ENCODE results near the gene LCMT2. TPM values are rescaled to one million over a fixed set of nuclear protein-coding genes. Genes with fewer than 3 reads are reported as not detected.
A peak's percentile ranks its signal among the peaks of the same experiment; 100 is the strongest.

The LCMT2 gene
- total RNA-seq, 1 donor from 2014 or later = 4.7 TPM

DNA sequence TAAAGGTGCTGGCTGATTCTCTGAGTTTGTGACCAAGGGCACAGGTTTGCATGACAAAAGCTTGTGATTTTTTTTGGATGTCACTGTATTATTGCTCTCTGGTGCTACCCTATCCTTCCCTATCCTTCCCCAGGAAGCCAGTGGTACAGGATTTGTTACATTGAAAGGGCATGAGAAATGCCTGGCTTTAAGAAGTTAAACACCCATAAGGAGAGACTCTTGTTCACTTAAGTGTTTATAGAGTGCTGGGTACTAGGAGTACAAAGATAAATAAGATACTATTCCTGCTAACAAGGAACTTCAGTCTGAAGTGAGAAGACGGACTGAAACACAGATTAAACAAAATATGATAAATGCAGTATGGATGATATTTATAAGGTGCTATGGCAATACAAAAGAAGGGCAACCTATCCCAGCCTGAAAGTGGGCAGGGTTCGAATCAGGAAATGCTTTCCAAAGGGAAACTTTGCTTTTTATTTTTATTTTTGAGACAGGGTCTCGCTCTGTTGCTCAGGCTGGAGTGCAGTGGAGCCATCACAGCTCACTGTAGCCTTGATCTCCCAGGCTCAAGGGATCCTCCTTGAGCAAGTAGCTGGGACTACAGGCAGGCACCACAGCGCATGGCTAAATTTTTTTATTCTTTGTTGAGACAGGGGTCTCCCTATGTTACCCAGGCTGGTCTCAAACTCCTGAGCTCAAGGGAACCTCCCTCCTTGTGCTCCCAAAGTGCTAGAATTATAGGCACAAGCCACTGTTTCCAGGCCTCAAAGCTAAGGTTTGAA is 11.2 kb downstream of the LCMT2 start:
- Histone ChIP-seq H3K27ac (ENCODE audit: low read depth, low read length) (no peak overlapping the region), H3K27me3 (ENCODE audit: insufficient read depth, low read length) (peaks cover 2% of the 10 kb centered on the region), H3K4me1 (ENCODE audit: insufficient read depth, low read length) (peaks cover 3% of the 10 kb centered on the region), H3K9me3 (ENCODE audit: insufficient read depth, low read depth, low read length) (peaks cover 4% of the 10 kb centered on the region), H3K9ac (ENCODE audit: low read length) (no peak overlapping the region), H4K20me1 (ENCODE audit: insufficient read depth, low read length) (no peaks in the 10 kb centered on the region), H3K4me2 (ENCODE audit: low read length) (no peak overlapping the region), H3K79me2 (ENCODE audit: insufficient read depth, low read length) (no peaks in the 10 kb centered on the region), H3K4me3 (ENCODE audit: insufficient read depth, low read depth, low read length) (no peak overlapping the region), H3K36me3 (ENCODE audit: insufficient read depth, low read length) (no peaks in the 10 kb centered on the region), H2AFZ (ENCODE audit: low read depth, low read length) (no peak overlapping the region)
- Mint-ChIP-seq H3K4me3 (ENCODE audit: unreplicated experiment) (no peak overlapping the region), H3K9me3 (ENCODE audit: unreplicated experiment) (no peaks in the 10 kb centered on the region), H3K27ac (ENCODE audit: unreplicated experiment) (no peak overlapping the region), H3K27me3 (ENCODE audit: low read depth, unreplicated experiment) (peaks cover 33% of the 10 kb centered on the region), H3K4me1 (ENCODE audit: low read depth, unreplicated experiment) (no peaks in the 10 kb centered on the region), H3K36me3 (ENCODE audit: low read depth, unreplicated experiment) (no peaks in the 10 kb centered on the region)
- TF ChIP-seq EZH2 (IDR thresholded peaks at IDR 0.05; ENCODE audit: insufficient read depth, low read length) = no peak
- TF ChIP-seq, protein P1, sequence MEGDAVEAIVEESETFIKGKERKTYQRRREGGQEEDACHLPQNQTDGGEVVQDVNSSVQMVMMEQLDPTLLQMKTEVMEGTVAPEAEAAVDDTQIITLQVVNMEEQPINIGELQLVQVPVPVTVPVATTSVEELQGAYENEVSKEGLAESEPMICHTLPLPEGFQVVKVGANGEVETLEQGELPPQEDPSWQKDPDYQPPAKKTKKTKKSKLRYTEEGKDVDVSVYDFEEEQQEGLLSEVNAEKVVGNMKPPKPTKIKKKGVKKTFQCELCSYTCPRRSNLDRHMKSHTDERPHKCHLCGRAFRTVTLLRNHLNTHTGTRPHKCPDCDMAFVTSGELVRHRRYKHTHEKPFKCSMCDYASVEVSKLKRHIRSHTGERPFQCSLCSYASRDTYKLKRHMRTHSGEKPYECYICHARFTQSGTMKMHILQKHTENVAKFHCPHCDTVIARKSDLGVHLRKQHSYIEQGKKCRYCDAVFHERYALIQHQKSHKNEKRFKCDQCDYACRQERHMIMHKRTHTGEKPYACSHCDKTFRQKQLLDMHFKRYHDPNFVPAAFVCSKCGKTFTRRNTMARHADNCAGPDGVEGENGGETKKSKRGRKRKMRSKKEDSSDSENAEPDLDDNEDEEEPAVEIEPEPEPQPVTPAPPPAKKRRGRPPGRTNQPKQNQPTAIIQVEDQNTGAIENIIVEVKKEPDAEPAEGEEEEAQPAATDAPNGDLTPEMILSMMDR (IDR thresholded peaks at IDR 0.05; ENCODE audit: insufficient read depth, low read depth, low read length) = no peak
- no peak for DNase-seq (ENCODE audit: low read depth)
- FAIRE-seq = no peak

DNA sequence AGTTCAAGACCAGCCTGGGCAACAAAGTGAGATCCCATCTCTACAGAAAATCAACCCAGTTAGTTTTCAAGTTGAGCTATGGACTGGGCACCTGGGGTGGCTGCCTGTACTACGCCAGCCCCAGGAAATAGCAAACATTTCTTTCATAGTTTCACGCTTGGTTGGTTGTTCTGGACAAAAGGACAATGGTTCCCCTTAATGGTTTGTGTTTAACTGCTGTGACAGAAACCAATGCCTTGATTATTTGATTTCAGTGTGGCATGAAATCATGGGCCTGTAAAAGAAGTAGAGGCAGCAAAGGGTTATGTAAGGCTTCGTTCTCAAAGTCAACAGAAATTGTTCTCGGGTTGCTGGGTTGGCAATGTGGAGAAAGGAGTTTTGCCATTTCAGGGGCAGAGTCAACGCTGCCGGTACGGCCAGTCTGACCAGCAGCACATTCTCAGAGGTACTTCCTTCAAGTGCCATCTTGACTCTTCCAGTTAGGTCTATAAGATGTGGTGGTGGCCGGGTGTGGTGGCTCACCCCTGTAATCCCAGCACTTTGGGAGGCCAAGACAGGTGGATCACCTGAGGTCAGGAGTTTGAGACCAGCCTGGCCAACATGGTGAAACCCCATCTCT is 12.7 kb downstream of the LCMT2 start:
- Mint-ChIP-seq H3K27me3 (ENCODE audit: low read depth, unreplicated experiment) (peaks cover 26% of the 10 kb centered on the region), H3K4me1 (ENCODE audit: low read depth, unreplicated experiment) (no peaks in the 10 kb centered on the region), H3K27ac (ENCODE audit: unreplicated experiment) (no peak overlapping the region), H3K9me3 (ENCODE audit: unreplicated experiment) (no peaks in the 10 kb centered on the region), H3K36me3 (ENCODE audit: low read depth, unreplicated experiment) (no peaks in the 10 kb centered on the region), H3K4me3 (ENCODE audit: unreplicated experiment) (no peak overlapping the region)
- peaks cover 8% of the 10 kb centered on the region for H3K27me3 ChIP-seq (ENCODE audit: insufficient read depth, low read length)
- DNase-seq (ENCODE audit: low read depth) (no peak), FAIRE-seq (no peak)
- no peaks in the 10 kb centered on the region for H4K20me1 ChIP-seq (ENCODE audit: insufficient read depth, low read length)
- no peak overlapping the region for H3K9ac ChIP-seq (ENCODE audit: low read length)
- TF ChIP-seq EZH2 (IDR thresholded peaks at IDR 0.05; ENCODE audit: insufficient read depth, low read length) = no peak
- TF ChIP-seq, protein P1 (IDR thresholded peaks at IDR 0.05; ENCODE audit: insufficient read depth, low read depth, low read length) = no peak
- peaks cover 3% of the 10 kb centered on the region for H3K4me1 ChIP-seq (ENCODE audit: insufficient read depth, low read length)
- H3K4me2 ChIP-seq (ENCODE audit: low read length) = peak overlapping the region; percentile 35
- H3K27ac ChIP-seq (ENCODE audit: low read depth, low read length) = no peak overlapping the region
- H2AFZ ChIP-seq (ENCODE audit: low read depth, low read length) = no peak overlapping the region
- H3K9me3 ChIP-seq (ENCODE audit: insufficient read depth, low read depth, low read length) = peaks cover 6% of the 10 kb centered on the region
- no peaks in the 10 kb centered on the region for H3K79me2 ChIP-seq (ENCODE audit: insufficient read depth, low read length)
- H3K4me3 ChIP-seq (ENCODE audit: insufficient read depth, low read depth, low read length) = no peak overlapping the region
- H3K36me3 ChIP-seq (ENCODE audit: insufficient read depth, low read length) = no peaks in the 10 kb centered on the region

DNA sequence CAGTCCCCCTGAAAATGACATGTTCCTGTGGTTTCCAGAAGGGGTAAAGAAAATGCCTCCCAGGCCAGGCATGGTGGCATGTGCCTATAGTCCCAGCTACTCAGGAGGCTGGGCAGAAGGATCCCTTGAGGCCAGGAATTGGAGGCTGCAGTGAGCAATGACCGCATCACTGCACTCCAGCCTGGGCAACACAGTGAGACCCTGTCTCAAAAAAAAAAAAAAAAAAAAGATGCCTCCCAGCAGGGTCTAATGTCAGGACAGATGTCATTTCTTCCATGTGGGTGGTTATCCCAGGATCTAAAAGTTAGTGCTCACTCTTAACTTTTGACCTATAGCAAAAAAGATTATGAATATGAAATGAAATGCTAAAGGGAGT is 13.4 kb downstream of the LCMT2 start:
- no peaks in the 10 kb centered on the region for H3K36me3 Mint-ChIP-seq (ENCODE audit: low read depth, unreplicated experiment)
- no peaks in the 10 kb centered on the region for H3K79me2 ChIP-seq (ENCODE audit: insufficient read depth, low read length)
- peaks cover 3% of the 10 kb centered on the region for H3K4me1 ChIP-seq (ENCODE audit: insufficient read depth, low read length)
- H3K4me1 Mint-ChIP-seq (ENCODE audit: low read depth, unreplicated experiment) = no peaks in the 10 kb centered on the region
- H3K9ac ChIP-seq (ENCODE audit: low read length) = no peak overlapping the region
- H3K9me3 Mint-ChIP-seq (ENCODE audit: unreplicated experiment) = no peaks in the 10 kb centered on the region
- no peak overlapping the region for H3K4me3 ChIP-seq (ENCODE audit: insufficient read depth, low read depth, low read length)
- no peak overlapping the region for H3K27ac Mint-ChIP-seq (ENCODE audit: unreplicated experiment)
- FAIRE-seq = no peak
- H3K9me3 ChIP-seq (ENCODE audit: insufficient read depth, low read depth, low read length) = peaks cover 6% of the 10 kb centered on the region
- H2AFZ ChIP-seq (ENCODE audit: low read depth, low read length) = no peak overlapping the region
- peaks cover 25% of the 10 kb centered on the region for H3K27me3 Mint-ChIP-seq (ENCODE audit: low read depth, unreplicated experiment)
- no peaks in the 10 kb centered on the region for H3K36me3 ChIP-seq (ENCODE audit: insufficient read depth, low read length)
- H3K4me2 ChIP-seq (ENCODE audit: low read length) = no peak overlapping the region
- no peak overlapping the region for H3K27ac ChIP-seq (ENCODE audit: low read depth, low read length)
- no peaks in the 10 kb centered on the region for H4K20me1 ChIP-seq (ENCODE audit: insufficient read depth, low read length)
- DNase-seq (ENCODE audit: low read depth) = no peak
- H3K4me3 Mint-ChIP-seq (ENCODE audit: unreplicated experiment) = no peak overlapping the region
- H3K27me3 ChIP-seq (ENCODE audit: insufficient read depth, low read length) = peaks cover 8% of the 10 kb centered on the region
- TF ChIP-seq, protein P1 (IDR thresholded peaks at IDR 0.05; ENCODE audit: insufficient read depth, low read depth, low read length) = no peak

All from astrocyte (in vitro differentiated cells and primary cell).